GM10248 (cell line): ENCODE measurements around the gene C14orf119.
A peak's percentile ranks its signal among the peaks of the same experiment; 100 is the strongest.

Source experiments
- CTCF ChIA-PET: fragments of 300-600 bp; sonication (Branson Sonifier 250); formaldehyde crosslinking; extraction: SDS; loops from one replicate; lab custom pipeline; 2021; ENCODE audit warnings: antibody characterized with exemption; lab: Yijun Ruan, JAX
- POLR2A ChIA-PET: fragments of 350-650 bp; sonication (Branson Sonifier 250); formaldehyde crosslinking; extraction: SDS; loops from one replicate; lab custom pipeline; 2020; ENCODE audit warnings: antibody characterized with exemption; lab: Yijun Ruan, JAX
- DNase-seq: peaks from one replicate; pipeline ENCODE4 v3.0.0; 2012; ENCODE audit errors: extremely low spot score
- TF ChIP-seq, protein P1 (sequence below): IDR thresholded peaks from 2 replicates; pipeline ENCODE4 v1.5.1; 2012; ENCODE audit warnings: mild to moderate bottlenecking, low read depth; ENCODE audit errors: extremely low read depth, missing control alignments, control extremely low read depth

The C14orf119 gene

GRCh38 chr14:23052182-23052623 lies 43.1 kb upstream of the C14orf119 start:
- DNase-seq: no peak
- ChIA-PET POLR2A (no interaction called here), CTCF (interaction anchor here (1.0 to 24.2 kb wide), 6 partner anchors 8 to 79 kb away, joined by 3 to 834 read pairs (median 42); partner anchors contain the start of genes AJUBA and PSMB11)
- TF ChIP-seq, protein P1, sequence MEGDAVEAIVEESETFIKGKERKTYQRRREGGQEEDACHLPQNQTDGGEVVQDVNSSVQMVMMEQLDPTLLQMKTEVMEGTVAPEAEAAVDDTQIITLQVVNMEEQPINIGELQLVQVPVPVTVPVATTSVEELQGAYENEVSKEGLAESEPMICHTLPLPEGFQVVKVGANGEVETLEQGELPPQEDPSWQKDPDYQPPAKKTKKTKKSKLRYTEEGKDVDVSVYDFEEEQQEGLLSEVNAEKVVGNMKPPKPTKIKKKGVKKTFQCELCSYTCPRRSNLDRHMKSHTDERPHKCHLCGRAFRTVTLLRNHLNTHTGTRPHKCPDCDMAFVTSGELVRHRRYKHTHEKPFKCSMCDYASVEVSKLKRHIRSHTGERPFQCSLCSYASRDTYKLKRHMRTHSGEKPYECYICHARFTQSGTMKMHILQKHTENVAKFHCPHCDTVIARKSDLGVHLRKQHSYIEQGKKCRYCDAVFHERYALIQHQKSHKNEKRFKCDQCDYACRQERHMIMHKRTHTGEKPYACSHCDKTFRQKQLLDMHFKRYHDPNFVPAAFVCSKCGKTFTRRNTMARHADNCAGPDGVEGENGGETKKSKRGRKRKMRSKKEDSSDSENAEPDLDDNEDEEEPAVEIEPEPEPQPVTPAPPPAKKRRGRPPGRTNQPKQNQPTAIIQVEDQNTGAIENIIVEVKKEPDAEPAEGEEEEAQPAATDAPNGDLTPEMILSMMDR: no peak

- TF ChIP-seq, protein P1: no peak
- POLR2A ChIA-PET: no interaction called here
- DNase-seq: no peak
- CTCF ChIA-PET: interaction anchor here (1.0 to 24.2 kb wide), 7 partner anchors 8 to 81 kb away, joined by 3 to 834 read pairs (median 79); partner anchors contain the start of genes AJUBA and PSMB11
Observed at GRCh38 chr14:23052671-23053070, 42.6 kb upstream of the C14orf119 start.

DNA sequence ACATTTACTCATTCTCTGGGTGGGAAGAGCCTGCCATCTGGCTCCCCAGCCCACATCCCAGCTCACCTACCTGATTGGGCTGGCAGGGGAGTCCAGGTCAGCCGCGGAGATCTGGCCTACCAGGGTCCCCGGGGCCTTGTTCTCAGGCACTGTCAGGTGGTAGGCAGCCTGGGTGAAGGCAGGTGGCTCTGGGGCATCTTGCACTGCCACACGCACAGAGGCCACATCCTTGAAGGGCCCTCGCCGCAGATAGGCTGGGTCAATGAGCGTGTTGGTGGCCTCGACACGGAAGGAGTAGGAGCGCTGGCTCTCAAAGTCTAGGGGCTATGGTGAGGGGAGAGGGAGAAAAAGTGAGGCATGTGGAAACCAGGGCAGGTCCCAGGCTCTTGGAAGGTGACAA lies 41.9 kb upstream of the C14orf119 start:
- no peak for DNase-seq
- ChIA-PET CTCF (interaction anchor here (0.6 to 24.2 kb wide), 7 partner anchors 9 to 81 kb away, joined by 3 to 834 read pairs (median 79); partner anchors contain the start of genes AJUBA and PSMB11), POLR2A (no interaction called here)
- TF ChIP-seq, protein P1: no peak

DNA sequence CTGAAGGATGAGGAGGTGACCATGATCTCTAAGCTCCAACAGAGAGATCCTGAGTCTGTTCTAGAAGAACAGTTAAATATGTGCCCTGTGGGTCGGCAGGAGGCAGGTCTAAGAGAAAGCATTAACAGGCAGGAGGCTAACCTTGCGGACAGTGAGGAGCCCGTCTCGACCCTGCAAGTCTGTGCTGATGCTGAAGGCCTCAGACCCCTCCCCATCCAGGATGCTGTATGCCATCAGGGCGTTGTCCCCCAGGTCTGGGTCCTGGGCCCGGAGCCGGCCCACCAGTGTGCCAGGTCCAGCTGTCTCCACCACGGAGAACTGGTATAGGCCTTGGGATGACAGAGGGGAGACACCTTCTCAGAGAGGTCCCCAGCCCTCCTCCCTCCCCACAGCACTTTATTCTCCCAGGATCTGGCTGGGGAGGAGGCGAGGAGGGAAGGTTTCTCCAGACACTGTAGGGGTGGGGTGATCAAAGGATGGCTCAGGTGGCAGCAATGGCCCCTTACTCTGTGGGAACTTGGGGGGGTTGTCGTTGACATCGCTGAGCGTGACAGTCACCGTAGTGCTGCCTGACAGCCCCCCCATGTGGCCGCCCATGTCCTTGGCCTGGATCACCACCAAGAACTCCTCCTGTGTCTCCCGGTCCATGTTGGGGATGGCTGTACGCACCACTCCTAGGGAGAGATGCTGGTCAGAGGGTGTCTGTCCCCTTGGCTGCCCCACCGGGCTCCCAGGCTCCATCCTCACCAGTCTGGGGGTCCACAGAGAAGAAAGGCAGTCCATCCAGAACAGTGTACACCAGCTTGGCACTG lies 41.1 kb upstream of the C14orf119 start:
- ChIA-PET CTCF (interaction anchor here (0.6 to 24.2 kb wide), 8 partner anchors 10 to 82 kb away, joined by 3 to 834 read pairs (median 53); partner anchors contain the start of genes AJUBA and PSMB11), POLR2A (no interaction called here)
- DNase-seq: peak; percentile 53
- TF ChIP-seq, protein P1: peak; percentile 51

DNA sequence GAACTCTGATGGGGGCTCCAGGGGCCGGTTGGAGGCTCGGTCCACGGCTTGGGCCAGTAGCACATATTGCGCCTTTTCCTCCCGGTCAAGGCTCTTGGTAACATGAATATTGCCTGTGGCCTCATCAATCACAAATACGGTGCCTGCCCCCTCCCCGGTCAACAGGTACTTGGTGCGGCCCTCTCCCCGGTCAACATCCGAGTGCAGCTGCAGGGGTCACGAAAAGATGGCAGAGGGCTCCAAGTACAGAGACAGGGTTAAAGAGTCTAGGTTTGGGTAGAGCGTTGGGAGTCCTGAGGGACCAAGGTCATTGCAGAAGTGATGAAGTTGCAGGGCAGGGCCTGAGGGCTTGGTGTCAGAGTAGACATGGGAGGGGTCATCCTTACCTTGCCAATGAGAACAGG lies 40.2 kb upstream of the C14orf119 start:
- no peak for DNase-seq
- TF ChIP-seq, protein P1: no peak
- POLR2A ChIA-PET: interaction anchor here (1.6 kb wide), 1 partner anchor 69 kb away, joined by 3 read pairs; no protein-coding TSS in a partner anchor

DNA sequence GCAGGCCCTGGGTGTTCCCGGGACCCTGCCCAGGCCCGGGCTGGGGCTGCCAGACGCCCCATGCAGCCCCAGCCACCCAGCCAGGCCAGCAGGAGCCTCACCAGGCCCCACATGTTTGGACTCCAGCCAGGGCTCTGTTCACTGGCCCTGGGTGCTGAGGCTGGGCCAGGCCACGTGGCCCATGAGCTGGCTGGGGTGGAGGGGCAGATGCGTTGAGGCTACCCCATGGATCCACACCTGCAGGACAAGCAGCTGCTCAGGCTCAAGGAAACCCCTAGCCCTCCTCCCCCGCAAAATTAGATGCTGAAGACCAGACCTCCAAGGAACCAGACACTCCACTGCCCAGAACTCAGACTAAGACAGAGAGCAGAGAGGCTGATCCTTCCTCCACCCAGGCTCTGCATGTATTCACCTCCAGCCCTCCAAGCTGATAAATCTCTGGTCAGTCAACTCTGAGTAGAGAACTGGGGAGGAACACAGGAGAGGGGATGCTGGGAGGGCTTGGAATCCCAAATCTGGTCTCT lies 39.6 kb upstream of the C14orf119 start:
- TF ChIP-seq, protein P1: no peak
- CTCF ChIA-PET: interaction anchor here (0.9 to 24.2 kb wide), 14 partner anchors 11 to 93 kb away, joined by 3 to 834 read pairs (median 8); partner anchors contain the start of genes AJUBA and PSMB11
- DNase-seq: peak; percentile 39
- POLR2A ChIA-PET: interaction anchor here (1.6 kb wide), 1 partner anchor 69 kb away, joined by 3 read pairs; no protein-coding TSS in a partner anchor

More for the DNA sequence above, 40.2 kb upstream of the C14orf119 start:
- CTCF ChIA-PET: interaction anchor here (1.0 to 24.2 kb wide), 11 partner anchors 11 to 92 kb away, joined by 3 to 834 read pairs (median 18); partner anchors contain the start of genes AJUBA and PSMB11
